ENCODE results near the gene PHF23.

GRCh38 chr17:7224661-7225111, 14.6 kb downstream of the PHF23 start:
- TF ChIP-seq JUND (IDR thresholded peaks at IDR 0.05) (no peak), REST (IDR thresholded peaks at IDR 0.05; ENCODE audit: low read depth) (no peak), ELF1 (IDR thresholded peaks at IDR 0.05; ENCODE audit: borderline replicate concordance, low read depth) (no peak), POLR2AphosphoS5 (IDR thresholded peaks at IDR 0.05; ENCODE audit: low read depth, low read length) (no peak), CTCF (IDR thresholded peaks at IDR 0.05 in 2 of 3, conservative IDR thresholded peaks at IDR 0.05 in 1 of 3; ENCODE audit: borderline replicate concordance in 1 of 3, insufficient read depth in 1 of 3, low read depth in 2 of 3, low read length in 2 of 3) (no peak), POLR2A (IDR thresholded peaks at IDR 0.05; ENCODE audit: borderline replicate concordance, extremely low read depth, insufficient read depth, insufficient read length) (no peak), RAD21 (IDR thresholded peaks at IDR 0.05; ENCODE audit: low read depth) (no peak), SP1 (IDR thresholded peaks at IDR 0.05; ENCODE audit: low read depth) (no peak), FOSL1 (IDR thresholded peaks at IDR 0.05; ENCODE audit: low read depth) (no peak), SRF (IDR thresholded peaks at IDR 0.05; ENCODE audit: low read depth) (no peak), YY1 (IDR thresholded peaks at IDR 0.05; ENCODE audit: extremely low read depth, insufficient replicate concordance, low read depth, low read length) (no peak), ZBTB33 (IDR thresholded peaks at IDR 0.05; ENCODE audit: extremely low read depth, insufficient replicate concordance, low read length) (no peak)

Measured in HCT116 (cell line).